CD4-positive, alpha-beta T cell treated with Interleukin-17A for 4 hours (primary cell): ENCODE results near the gene SEL1L3.

Source experiments
- DNase-seq: peaks from one replicate; pipeline ENCODE4 v3.0.0-alpha.2; 2020; ENCODE audit warnings: mixed read lengths

Gene SEL1L3

GRCh38 chr4:25727711-25728493 lies 134.9 kb downstream of the SEL1L3 start:
- no peak for DNase-seq

DNA sequence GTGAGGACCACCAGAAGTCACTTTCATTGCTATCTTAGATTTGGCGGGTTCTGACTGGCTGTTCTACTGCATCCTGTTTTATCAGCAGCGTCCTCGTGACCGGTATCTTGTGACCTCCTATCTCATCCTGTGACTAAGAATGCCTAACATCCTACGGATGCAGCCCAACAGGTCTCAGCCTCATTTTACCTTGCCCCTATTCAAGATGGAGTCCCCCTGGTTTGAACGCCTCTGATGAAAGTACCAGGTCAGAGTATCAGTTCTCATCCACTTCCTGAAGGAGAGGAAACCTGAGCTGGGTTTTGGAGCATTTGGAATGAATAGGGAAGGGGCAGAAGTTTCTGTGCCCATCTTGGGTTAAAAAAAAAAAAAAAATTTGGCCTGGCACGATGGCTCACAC lies 136.9 kb downstream of the SEL1L3 start:
- no peak for DNase-seq

- DNase-seq: no peak
Measured at GRCh38 chr4:25723409-25723808, 139.4 kb downstream of the SEL1L3 start.

DNA sequence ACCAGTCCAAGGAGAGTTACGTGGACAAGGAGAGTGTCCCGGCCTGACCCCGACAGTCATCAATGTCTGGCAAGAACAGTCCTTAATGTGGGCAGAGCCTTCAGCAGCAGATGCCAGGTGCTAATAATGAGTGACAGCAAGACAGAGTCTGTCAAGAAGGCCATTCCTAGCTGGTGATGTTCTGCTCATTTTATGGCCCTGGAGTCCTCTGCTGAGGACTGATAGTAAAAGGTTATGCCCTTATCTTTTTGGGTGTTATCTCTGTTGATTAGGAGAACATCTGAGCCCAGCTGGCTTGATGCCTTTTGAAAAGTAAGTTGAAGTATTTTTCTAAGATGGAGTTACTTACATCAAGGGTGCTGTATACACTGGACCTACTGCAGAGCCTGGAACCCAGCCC lies 139.8 kb downstream of the SEL1L3 start:
- DNase-seq: no peak

DNA sequence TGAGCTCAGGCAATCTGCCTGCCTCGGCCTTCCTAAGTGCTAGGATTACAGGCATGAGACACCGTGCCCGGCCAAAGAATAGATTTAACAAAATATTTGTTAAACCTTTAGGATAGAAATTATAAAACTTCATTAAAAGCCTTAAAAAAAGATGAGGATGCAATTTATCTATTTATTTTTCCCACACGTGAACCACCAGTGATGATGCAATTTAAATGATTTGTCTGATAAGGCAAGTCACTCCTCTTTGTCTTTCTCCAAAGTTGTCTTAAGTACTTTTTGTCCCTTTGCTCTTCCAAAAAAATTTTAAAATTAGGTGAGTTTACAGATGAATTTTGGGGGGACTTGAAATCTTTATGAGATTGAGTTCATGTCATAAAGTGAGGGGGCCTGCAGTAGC lies 149.0 kb downstream of the SEL1L3 start:
- DNase-seq: no peak

- DNase-seq: no peak
Measured at GRCh38 chr4:25712611-25713010, 150.2 kb downstream of the SEL1L3 start.

GRCh38 chr4:25710637-25711036 lies 152.2 kb downstream of the SEL1L3 start:
- no peak for DNase-seq

GRCh38 chr4:25704516-25704915 lies 158.3 kb downstream of the SEL1L3 start:
- no peak for DNase-seq

- no peak for DNase-seq
Measured at GRCh38 chr4:25703731-25704388, 158.9 kb downstream of the SEL1L3 start.

GRCh38 chr4:25702848-25703247 lies 159.9 kb downstream of the SEL1L3 start:
- DNase-seq: no peak

- no peak for DNase-seq
Measured at GRCh38 chr4:25700661-25701060, 162.1 kb downstream of the SEL1L3 start.

DNA sequence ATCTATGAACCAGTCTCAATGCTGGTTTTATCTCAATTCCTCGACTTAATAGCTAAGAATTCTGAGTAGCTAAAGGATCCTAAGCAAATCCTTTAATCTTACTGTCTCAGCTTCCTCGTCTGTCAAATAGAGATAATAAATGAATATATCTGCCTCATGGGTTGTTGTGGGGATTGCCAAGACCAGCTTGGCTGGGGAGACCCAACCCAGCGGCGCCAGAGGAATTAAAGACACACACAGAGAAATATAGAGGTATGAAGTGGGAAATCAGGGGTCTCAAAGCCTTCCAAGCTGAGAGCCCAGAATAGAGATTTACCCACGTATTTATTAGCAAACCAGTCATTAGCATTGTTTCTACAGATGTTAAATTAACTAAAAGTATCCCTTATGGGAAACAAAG lies 165.3 kb downstream of the SEL1L3 start:
- no peak for DNase-seq
